Activated naive CD4-positive, alpha-beta T cell treated with Interleukin-2 at 50 U/mL for 16 hours (primary cell): Measurements from ENCODE around the gene SEPTIN2.
"Not testable (repeated sequence)": the region's sequence is repeated elsewhere in the genome, so short reads cannot be mapped to it uniquely, and the experiment has no call there.

Source experiments
- DNase-seq: peaks from one replicate; pipeline ENCODE4 v3.0.0-alpha.2; 2020

Gene SEPTIN2

DNA sequence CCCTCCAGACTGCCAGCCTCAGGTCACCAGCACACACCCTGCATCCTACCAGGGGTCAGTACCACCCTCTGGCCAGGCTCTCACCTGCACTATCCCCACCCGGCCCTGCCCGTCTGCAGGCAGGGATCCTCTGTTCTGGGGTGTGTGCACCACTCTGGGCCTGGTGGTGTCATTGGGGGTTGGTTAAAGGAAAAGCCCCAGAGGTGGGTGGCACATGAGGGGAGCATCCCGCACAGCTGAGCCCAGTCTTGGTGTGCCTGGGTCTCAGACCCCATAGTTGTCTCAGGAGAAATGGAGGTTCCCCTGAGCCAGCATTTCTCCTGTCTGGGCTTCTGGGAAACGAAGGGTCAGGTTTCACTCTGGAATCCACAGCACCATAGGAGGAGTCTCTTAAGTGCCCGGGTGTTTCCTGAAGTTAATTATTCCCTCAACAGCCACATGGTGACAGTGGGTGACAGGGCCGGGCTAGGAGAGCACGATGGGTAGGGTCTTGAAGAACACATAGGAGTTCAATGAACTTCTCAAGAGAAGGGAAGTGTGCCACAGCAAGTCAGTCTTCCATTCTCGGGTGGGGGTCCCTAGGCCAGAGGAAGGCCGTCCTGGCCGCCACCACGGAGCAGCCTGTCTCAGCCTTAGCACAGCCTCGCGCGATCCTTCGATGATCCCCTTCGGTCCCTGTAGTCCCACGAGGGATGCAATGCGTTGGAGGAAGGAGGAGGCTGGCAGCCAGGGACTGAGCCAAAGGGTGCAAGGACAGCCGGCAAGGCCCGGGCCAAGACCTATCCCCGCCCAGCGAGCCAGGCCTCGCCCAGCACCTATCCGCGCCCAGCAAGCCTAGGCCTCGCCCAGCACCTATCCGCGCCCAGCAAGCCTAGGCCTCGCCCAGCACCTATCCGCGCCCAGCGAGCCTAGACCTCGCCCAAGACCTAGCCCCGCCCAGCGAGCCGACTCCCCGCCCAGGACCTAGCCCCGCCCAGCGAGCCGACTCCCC is 39.2 kb downstream of the SEPTIN2 start:
- peak; percentile 67 for DNase-seq

DNA sequence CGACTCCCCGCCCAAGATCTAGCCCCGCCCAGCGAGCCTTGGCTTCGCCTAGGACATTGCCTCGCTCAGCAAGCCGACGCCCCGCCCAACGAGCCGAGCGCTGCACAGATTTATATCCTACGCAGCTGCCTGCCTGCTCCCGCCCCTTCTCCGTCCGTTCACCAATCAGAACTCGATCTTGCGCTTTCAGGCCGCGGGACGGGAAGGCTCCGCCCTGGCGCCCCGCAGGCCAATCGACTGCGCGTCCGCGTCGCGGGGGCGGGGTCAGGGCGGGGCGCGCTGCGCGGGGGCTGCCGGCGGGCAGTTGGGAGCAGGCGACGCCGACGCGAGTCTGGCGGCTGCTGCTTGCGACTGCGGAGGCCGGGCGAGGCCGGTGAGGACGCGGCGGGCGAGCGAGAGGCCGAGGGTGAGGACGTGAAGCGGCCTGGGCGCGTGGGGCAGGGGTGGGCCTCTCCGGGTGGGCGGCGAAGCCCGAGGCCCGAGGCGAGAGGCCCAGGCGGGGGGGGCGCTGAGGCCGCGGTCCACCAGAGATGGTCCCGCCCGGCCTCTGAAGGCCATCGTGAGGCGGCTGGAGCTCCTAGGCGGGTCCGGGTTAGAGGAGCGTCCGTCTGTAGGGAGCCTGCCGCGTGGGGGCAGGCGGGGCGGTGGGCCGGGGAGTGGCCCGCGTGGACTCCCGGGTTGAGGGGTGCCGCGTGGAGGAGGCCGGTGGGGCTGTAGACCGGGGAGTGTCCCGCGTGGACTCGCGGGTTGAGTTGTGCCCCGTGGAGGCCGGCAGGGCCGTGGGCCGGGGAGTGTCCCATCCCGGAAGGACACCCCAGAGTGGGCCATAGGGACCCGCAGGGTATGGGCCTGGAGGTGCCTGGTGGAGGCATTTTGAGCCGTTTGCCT is 40.5 kb downstream of the SEPTIN2 start, which contains the start of gene FARP2:
Gene FARP2 (plus strand): TSS at position 303 of the 888 bp plus-strand sequence. CDS start 16,823 bp downstream, outside the sequence.
- peak; percentile 96 for DNase-seq

DNA sequence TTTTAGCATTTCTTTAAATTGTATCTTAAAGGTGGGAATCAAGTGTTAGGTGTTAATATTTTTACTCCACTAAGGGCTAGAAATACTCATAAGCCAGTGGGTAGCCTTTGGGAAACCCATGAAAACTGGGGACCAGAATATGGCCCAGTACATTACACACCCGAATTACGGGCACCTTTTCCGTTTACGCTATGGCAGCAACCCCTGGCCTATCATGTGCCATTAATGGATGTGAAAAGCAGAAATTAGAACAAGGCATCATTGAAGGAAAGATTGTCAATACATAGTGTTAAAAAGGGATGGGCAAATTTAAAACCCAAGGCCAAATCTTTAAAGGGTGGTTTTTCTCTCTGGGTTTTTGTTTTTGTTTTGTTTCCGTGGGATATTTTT is 41.1 kb downstream of the SEPTIN2 start:
- DNase-seq, result no peak

DNA sequence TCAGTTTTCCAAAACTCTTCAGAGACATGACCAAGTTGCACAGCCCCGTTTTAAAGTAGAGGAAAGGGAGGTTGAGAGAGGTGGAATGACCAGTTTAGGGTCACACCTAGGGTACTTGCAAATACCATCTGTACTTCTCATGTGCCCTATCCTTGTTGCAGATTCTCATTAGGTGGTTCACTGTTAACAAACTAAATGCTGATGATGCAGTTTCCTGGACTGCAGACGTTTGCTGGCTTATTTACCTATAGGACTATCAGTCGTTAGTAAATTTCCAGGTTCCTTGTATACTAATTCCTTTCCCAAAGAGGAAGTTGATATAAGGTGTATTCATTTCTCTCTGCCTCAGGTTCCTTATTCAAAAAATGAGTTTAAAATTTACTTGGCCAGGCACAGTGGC is 41.8 kb downstream of the SEPTIN2 start:
- no peak for DNase-seq

DNA sequence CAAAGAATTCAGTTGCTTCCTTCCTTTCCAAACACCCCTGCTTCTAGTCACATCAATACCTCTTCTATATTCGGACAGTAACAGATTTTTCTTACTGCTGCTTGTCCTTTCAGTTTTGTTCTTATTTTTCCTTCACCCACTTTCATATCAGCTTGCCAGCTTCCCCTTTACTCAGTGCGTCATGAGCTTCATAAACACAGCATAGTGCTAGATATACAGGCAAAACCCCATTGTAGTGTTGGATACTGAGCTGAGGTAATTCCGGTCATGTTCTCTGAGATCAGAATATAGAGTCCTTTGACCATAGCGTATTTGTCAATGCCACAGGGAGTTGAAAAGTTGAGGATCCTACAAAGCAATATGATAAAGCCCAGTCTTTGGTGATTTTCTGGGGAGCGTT is 42.7 kb downstream of the SEPTIN2 start:
- no peak for DNase-seq

DNA sequence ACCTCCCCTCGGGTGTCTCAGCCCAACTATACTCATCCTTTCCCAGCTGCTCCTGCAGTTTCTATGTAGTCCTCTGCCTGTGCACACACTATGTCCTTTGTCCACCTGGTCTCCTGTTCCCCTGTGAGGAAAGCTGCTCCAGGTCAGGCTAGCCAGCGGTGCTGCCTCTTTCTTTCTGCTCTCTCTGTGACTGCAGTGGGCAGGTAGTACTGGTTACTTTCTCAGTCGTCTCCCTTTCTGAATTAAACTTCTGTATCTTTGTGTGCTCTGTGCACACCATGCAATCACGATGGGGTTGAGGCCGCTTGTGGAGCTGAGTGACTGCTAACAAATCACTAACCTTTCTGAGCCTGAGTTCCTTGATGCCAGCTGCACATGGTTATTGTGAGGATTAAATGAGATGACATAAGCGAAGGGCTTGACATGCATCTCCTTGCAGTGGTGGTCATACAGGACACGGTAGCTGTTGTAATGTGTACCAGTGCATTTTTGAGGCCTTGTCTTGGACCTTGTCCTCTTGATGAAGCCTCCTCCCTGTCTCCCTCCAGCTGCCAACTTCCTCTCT is 43.8 kb downstream of the SEPTIN2 start:
- DNase-seq, result no peak

DNA sequence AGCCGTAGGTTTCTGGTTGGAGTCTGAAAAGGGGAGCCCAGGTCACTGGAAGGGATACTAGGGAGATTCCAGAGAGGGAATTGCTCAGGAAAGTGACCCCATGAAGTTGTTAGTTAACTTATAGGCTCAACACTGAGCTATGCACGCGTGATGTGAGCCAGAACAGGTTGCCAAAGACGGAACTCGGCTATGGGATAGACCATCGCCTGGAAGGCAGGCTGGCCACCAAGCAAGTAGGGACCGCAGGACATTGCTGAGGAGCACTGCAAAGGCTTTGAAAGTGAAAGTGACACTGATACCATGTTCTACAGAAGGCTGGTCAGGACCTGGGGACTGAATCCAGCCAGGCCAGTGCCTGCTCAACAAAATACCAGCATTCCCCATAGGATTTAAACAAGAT is 47.7 kb downstream of the SEPTIN2 start:
- no peak for DNase-seq

DNA sequence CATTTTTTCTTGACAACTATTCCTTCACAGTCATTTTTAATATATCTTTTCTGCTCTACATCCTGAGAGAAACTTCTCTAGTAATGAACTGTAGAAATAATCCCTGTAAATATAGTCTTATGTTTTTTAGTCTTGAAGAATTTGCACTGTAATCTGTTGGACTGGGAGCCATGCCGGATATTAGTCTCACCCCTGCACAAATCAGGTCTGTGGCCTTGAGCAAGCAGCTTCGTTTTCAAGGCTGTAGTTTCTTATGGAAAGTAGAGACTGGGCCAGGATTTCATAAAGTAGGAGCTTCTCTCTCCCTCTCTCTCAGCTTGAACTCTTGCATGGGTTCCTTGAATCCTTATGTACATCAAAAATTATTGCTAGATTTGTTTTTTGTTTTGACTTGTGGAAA is 49.1 kb downstream of the SEPTIN2 start:
- DNase-seq, result no peak

DNA sequence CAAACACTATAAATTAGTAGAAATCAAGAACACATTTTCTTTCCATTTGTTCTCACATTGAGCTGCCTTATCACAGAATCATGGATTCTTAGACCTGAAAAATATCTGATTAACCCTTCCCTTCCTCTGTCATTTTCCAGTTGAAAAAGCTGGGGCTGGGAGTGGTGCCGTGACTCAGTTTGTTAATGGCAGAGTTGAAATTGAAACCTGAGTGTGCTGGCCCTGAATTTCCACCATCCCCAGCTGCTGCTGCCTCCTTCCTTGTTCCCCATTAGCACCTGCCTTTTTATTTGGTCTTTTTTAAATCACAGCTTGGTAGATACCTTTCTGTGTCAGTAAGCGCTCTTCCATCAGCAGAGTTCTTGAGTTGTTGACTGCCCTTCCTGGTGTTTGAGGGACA is 51.0 kb downstream of the SEPTIN2 start:
- no peak for DNase-seq

DNA sequence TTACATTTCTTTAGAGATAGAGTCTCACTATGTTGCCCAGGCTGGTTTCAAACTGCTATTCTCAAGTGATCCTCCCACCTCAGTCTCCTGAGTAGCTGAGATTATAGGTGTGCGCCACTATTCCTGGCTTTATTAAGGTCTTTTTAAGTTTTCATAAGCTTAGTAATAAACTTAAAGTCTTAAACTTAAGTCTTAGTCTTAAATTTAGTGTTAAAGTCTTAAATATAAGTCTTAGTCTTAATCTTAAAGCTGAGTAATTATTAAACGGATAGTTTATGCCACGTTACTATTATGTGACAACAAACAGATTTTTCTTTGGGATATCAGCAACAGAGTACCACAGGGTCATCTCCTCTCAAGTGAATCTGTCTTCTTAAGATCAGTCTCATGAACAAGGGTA is 52.9 kb downstream of the SEPTIN2 start:
- DNase-seq, result no peak

DNA sequence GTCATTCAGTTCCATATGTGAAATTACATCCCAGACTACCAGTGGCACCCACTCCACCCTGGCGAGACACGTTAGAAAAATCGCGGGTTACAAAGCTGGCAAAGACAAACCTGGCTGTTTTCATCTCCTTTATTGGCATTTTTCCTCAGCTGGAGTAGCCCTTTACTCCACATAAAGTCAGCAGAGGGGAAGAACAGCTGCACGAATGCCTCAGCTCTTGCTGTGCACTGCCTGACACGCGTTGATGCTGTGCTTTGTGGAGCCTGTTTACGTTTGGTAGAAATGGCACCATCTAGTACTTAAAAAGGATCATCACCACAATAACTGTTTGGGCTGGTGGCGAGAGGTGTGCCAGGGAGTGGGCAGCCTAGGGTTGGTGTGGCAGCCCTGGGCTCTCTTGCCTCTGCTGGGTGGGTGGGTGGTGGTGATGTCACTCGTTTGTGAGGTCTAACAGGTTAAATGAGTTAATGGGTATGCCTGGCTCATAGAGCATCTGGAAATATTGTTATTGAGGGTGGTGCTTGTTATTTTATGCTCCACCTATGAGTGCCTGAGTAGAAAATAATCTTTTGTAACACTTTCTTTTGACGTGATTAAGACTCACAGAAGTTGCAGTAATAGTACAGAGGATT is 56.8 kb downstream of the SEPTIN2 start:
- no peak for DNase-seq

DNA sequence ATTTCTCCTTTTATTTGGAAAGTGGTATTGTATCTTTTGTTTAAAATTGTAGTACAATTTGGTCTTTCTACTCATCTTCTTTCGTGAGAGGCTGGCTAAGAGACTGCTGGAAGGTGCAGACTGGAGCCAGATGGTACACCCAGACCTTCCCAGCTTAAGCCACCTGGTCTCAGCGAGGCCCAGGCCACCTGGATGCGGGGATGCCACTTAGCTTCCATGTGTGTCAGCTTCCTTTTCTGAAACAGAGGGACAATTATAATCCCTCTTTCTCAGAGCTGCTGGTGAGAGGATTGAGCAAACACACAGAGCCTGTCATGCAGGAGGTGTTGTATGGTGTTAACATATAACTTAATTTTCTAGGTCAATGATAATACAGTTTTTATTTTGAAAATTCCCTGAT is 57.7 kb downstream of the SEPTIN2 start:
- DNase-seq, result no peak

DNA sequence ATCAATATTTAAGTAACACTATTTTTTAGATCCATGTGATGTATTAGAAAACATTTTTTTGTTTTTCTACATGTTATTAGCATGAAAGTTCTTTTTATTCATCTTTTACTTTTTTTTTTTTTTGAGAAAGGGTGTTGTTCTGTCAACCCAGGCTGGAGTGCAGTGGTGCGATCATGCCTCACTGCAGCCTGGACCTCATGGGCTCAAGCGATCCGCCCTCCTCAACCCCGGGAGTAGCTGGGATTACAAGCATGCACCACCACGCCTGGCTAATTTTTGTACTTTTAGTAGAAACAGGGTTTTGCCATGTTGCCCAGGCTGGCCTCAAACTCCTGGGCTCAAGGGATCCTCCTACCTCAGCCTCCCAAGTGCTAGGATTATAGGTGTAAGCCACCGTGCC is 58.2 kb downstream of the SEPTIN2 start:
- DNase-seq, result not testable (repeated sequence)

DNA sequence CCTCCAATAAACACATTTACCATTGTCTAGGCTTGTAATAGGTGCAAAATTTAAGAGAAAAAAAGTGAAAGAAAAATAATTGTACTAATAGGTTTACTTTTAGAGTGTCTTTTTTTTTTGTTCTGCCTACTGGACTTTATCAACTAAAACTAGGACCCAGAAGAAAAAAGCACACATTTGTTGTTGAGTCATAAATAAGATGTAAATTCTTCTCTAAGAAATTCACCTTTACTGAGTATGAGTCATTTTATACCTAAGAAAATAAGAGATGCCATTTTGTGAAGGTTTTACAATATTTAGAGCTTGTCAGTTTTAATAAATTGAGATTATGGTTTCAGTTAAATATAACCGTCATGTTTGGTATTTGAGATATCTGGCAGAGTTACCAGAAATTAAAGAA is 59.6 kb downstream of the SEPTIN2 start:
- DNase-seq, result no peak

DNA sequence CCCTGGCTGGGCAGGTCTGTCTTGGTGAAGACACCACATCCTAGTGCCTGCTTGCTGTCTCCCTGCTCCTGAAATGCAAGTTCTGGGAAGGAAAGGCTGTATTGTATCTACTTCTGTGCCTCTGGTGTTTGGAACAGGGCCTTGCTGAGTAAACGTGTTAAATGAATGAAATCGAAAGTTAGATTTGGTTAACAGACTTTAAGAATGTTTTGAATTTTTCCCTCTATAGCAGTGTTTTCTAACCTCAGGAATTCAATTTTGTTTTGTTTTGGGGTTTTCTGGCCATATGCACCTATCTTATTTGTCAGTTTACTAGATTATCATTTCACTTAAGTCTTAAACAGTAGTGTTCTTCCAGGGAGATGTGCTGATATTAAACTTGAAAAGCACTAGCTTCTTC is 61.1 kb downstream of the SEPTIN2 start:
- DNase-seq, result no peak

DNA sequence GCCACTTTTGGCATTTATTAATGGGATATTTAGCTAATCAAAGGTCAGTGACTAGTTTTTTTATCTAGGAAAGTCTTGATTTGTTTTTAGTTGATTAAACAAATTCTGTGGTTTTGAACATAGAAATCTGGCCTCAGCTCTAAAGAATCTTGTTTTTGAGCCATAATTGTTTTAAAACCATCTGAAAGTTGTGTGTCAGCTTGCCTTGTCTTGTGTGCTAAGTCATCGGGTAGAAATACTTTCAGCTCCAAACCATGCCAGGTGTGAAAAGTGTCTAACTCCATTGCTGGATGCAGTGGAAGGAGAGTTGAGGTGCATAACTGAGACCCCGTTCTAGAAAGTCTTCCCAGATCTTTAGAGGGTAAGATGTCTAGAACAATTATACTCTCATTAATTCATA is 63.1 kb downstream of the SEPTIN2 start:
- no peak for DNase-seq

DNA sequence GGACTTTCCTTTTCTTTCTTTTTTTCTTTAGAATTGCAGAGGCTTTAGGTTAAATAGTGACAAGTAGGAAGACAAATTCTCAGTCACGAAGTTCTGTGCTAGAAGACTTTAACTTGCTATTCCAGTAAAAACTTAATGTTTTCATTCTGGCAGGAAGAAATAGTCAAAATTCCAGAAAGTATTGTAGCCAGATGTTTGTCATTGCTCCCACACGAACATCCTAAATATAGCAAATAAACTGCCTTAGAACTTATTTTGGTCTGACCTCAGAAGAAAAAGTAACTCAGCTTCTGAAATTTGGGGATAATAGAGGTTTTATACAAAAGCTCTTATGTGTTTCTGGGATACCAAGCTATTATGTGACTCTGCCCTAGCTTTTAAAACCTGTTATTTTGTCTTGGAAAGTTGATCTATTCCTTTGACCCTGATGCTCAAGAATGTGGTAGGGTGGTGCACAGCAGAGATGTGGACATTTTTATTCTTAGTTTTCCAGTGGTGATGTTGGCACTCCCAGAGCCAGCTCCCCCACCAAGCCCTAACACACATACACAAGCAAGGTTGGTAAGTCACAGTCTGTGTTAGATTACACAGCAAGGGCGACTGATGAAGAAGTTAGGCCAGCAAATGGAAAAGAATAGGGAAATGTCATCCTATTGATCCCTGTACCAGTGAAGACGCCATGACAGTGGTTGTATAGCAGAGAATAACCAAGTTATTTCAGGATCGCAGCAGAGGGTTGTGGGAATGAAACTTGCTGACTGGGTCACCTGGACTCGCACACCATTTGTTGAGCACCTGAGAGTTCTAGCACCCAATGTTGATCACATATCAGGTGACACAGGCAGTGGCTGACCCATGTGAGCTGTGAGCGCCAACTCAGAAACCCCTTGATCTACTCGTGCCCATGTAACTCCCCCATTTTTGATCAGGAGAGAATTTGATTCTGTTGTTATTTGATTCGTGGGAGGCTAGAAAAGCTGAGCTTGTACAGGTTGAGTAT is 64.1 kb downstream of the SEPTIN2 start:
- DNase-seq, result no peak

DNA sequence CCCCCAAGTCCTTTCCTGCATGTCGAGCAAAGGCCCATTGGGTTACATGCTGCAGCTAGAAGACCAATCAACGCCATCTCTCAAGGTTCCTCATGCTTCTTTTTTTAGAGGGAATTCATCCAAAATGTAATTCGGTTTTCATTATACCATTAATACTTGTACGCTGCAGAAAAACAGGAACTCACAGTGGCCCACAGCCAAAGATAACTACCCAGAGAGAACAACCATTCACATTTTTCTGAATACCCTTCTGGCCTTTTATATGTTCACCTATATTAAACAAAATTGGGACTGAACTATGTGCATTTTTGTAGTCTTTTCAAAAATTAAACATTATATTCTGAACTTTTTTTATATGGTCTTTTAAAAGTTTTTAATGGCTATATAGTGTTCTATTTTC is 66.1 kb downstream of the SEPTIN2 start:
- DNase-seq, result no peak

DNA sequence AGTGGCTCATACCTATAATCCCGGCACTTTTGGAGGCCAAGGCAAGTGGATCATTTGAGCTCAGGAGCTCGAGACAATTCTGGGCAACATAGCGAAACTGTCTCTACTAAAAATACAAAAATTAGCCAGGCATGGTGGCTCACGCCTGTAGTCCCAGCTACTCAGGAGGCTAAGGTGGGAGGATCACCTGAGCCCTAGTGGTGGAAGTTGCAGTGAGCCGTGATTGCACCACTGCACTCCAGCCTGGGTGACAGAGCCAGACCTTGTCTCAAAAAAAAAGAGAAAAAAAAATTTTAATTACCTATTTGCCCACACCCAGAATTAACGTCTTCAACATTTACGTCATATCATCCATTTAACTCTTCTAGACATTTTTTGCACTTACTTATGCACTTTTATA is 69.7 kb downstream of the SEPTIN2 start:
- not testable (repeated sequence) for DNase-seq

DNA sequence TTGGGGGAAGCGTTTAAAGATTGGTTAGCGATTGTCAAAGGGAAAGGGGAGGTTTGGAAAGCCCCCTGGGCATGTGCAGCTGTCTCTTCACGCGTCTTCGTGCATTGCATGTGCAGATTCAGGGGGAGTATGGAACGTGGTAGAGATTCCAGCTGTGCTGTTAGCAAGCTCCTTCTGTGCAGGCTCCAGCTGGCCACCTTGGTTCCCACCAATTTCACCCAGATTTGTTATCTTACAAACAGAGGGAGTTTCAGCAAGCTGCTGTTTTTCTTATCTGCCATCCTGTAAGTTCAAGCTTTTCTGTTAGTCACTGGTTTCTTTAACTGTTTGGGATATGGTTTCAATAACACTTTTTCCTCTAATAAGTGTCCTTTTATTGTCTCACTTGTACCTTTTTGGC is 70.8 kb downstream of the SEPTIN2 start:
- no peak for DNase-seq

DNA sequence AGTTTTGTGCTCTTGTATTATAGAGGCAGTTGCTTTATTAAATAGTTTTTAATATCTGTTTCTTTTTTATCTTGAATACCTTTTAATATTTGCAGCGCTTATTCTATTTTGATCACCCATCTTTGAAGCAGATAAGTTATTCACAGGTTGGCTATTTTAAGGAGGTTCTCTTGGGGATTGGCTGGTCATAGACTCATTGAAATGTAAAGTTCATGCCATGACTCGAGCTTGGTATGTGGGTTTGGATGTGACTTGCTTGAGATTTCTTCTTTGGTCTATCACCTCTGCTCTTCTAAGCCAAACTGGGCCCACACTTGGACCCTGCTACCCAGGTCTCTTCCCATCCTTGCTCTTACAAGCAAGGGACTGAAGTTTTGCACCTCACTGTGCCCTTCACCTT is 74.0 kb downstream of the SEPTIN2 start:
- no peak for DNase-seq
